Astrocyte (in vitro differentiated cells and primary cell): ENCODE data around the gene FGF2.

Source experiments
- EZH2 ChIP-seq: IDR thresholded peaks from 2 replicates; pipeline ENCODE4 v1.6.1; 2012; ENCODE audit warnings: mild to moderate bottlenecking, low read length, inconsistent platforms; ENCODE audit not compliant: insufficient read depth
- TF ChIP-seq, protein P1 (sequence below): IDR thresholded peaks from 2 replicates; pipeline ENCODE4 v1.5.1; 2011; ENCODE audit warnings: low read depth, mild to moderate bottlenecking, inconsistent platforms, low read length, moderate library complexity; ENCODE audit not compliant: insufficient read depth

- TF ChIP-seq, protein P1, sequence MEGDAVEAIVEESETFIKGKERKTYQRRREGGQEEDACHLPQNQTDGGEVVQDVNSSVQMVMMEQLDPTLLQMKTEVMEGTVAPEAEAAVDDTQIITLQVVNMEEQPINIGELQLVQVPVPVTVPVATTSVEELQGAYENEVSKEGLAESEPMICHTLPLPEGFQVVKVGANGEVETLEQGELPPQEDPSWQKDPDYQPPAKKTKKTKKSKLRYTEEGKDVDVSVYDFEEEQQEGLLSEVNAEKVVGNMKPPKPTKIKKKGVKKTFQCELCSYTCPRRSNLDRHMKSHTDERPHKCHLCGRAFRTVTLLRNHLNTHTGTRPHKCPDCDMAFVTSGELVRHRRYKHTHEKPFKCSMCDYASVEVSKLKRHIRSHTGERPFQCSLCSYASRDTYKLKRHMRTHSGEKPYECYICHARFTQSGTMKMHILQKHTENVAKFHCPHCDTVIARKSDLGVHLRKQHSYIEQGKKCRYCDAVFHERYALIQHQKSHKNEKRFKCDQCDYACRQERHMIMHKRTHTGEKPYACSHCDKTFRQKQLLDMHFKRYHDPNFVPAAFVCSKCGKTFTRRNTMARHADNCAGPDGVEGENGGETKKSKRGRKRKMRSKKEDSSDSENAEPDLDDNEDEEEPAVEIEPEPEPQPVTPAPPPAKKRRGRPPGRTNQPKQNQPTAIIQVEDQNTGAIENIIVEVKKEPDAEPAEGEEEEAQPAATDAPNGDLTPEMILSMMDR, result no peak
- TF ChIP-seq EZH2, result no peak
Observed at GRCh38 chr4:122894827-122895226, 68.2 kb downstream of the FGF2 start.
